ENCODE measurements around the gene PPDPF. TPM values are rescaled to one million over a fixed set of nuclear protein-coding genes. Genes with fewer than 3 reads are reported as not detected.

The PPDPF gene
- total RNA-seq, 4 donors from 2014 or later = 142 to 613 (median 338) TPM

DNA sequence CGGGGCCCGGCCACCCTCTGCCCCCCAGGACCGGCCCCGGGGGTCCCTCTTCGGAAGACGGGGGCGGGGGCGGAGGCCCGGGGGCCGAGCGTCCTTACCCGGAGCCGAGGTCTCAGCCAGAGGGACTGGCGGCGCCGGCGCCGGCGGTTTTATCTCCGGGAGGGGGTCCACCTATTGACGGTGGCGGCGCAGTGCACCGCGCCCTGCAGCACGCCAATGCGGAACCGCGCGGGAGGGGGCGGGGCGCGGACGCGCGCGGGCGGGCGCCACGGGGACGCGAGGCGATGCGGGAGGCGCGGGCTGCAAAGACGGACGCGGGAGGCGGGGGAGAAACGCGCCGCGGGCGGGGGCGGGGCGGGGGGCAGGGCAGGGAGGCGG lies 21.6 kb upstream of the PPDPF start, which contains the start of gene EEF1A2:
Gene EEF1A2 (minus strand): TSS at position 124 of the 378 bp plus-strand sequence. CDS start 1,320 bp downstream, outside the sequence.
- no peaks in the 10 kb centered on the region for H3K36me3 ChIP-seq
- 5% methylated on average over 15 of the region's 58 CpGs; no CpG with 5 or more reads in 1 of the 2 donors for WGBS, 2 donors
- no peak for TF ChIP-seq POLR2A (IDR thresholded peaks at IDR 0.05)
- TF ChIP-seq CTCF (IDR thresholded peaks at IDR 0.05) = peak in 2 of 6 experiments; percentile 7 to 8
- peaks cover 15 to 39% (median 29%) of the 10 kb centered on the region in 3 donors for H3K4me1 ChIP-seq
- intact Hi-C loops (cut with DNase I) = no loop called here
- H3K9me3 ChIP-seq = no peaks in the 10 kb centered on the region
- H3K4me3 ChIP-seq = peak within 1 kb of the TSS; percentile 5 to 66 (median 36)
- no peak for DNase-seq
- no peak within 1 kb of the TSS for H3K27ac ChIP-seq
- H3K27me3 ChIP-seq = peaks cover 0 to 99% (median 17%) of the 10 kb centered on the region in 4 donors

- WGBS, 2 donors = 6% methylated on average over 12 of the region's 48 CpGs; no CpG with 5 or more reads in 1 of the 2 donors
- H3K4me1 ChIP-seq = peaks cover 15 to 39% (median 29%) of the 10 kb centered on the region in 3 donors
- TF ChIP-seq CTCF (IDR thresholded peaks at IDR 0.05) (no peak), POLR2A (IDR thresholded peaks at IDR 0.05) (no peak)
- intact Hi-C loops (cut with DNase I) = no loop called here
- H3K36me3 ChIP-seq = no peaks in the 10 kb centered on the region
- H3K9me3 ChIP-seq = peaks cover 0 to 3% (median 0%) of the 10 kb centered on the region in 3 donors
- peak overlapping the region; percentile 5 to 66 (median 36) for H3K4me3 ChIP-seq
- H3K27me3 ChIP-seq = peaks cover 0 to 99% (median 17%) of the 10 kb centered on the region in 4 donors
- DNase-seq = no peak
- H3K27ac ChIP-seq = no peak overlapping the region
These were observed 21.1 kb upstream of the PPDPF start for GRCh38 chr20:63499338-63499969.

GRCh38 chr20:63500151-63500901 lies 20.2 kb upstream of the PPDPF start:
- peaks cover 15 to 39% (median 29%) of the 10 kb centered on the region in 3 donors for H3K4me1 ChIP-seq
- no peak overlapping the region for H3K27ac ChIP-seq
- WGBS, 2 donors = 85 to 90% methylated on average over 2 to 4 of the region's 24 CpGs
- intact Hi-C loops (cut with DNase I) = no loop called here
- peaks cover 0 to 10% (median 0%) of the 10 kb centered on the region in 3 donors for H3K9me3 ChIP-seq
- no peaks in the 10 kb centered on the region for H3K36me3 ChIP-seq
- no peak for DNase-seq
- peaks cover 0 to 99% (median 17%) of the 10 kb centered on the region in 4 donors for H3K27me3 ChIP-seq
- H3K4me3 ChIP-seq = no peak overlapping the region
- TF ChIP-seq POLR2A (IDR thresholded peaks at IDR 0.05) (no peak), CTCF (IDR thresholded peaks at IDR 0.05) (no peak)

- Histone ChIP-seq H3K36me3 (no peaks in the 10 kb centered on the region), H3K9me3 (peaks cover 0 to 15% (median 0%) of the 10 kb centered on the region in 3 donors), H3K27ac (no peak overlapping the region), H3K27me3 (peaks cover 0 to 99% (median 17%) of the 10 kb centered on the region in 4 donors), H3K4me3 (no peak overlapping the region), H3K4me1 (peaks cover 14 to 33% (median 26%) of the 10 kb centered on the region in 3 donors)
- 75 to 85% methylated on average over 15 of the region's 27 CpGs for WGBS, 2 donors
- TF ChIP-seq POLR2A (IDR thresholded peaks at IDR 0.05) = no peak
- TF ChIP-seq CTCF (IDR thresholded peaks at IDR 0.05) = no peak
- intact Hi-C loops (cut with DNase I) = no loop called here
- DNase-seq = no peak
These were observed 19.4 kb upstream of the PPDPF start for GRCh38 chr20:63500902-63501817.
